HCT116 (cell line): ENCODE data around the gene NAALADL2. TPM values are rescaled to one million over a fixed set of nuclear protein-coding genes. Genes with fewer than 3 reads are reported as not detected.

Experiments used
- ATAC-seq: fragments of 200-7000 bp; cut with Tn5 transposase; 2 replicates; pipeline ENCODE4 v1.9.1; 2020; ENCODE audit warnings: mild to moderate bottlenecking, moderate library complexity
- BruUV-seq: library from RNA; stranded (reverse); fragments of 400-500 nt; replicated peaks from 2 replicates; lab custom pipeline; 2021; lab: Mats Ljungman, UMichigan
- CTCF ChIA-PET: fragments of 300-600 bp; sonication (Branson Sonifier 250); formaldehyde crosslinking; loops from one replicate; lab custom pipeline; 2021; ENCODE audit warnings: antibody characterized with exemption; lab: Charles Lee
- POLR2A ChIA-PET: fragments of 300-600, 350-600 bp; sonication (Branson Sonifier 250); formaldehyde crosslinking; loops from one replicate; lab custom pipeline; 2021; ENCODE audit warnings: antibody characterized with exemption; lab: Charles Lee
- RAD21 ChIA-PET, 2 experiments: fragments of 300-600 bp; sonication (Branson Sonifier 250); formaldehyde crosslinking; loops; one replicate each; lab custom pipeline; 2023; ENCODE audit warnings: low total read pairs in 2 of 2; ENCODE audit not compliant: uncharacterized antibody in 2 of 2, unreplicated experiment in 2 of 2, low non-redundant PET in 1 of 2; lab: Charles Lee
- DNase-seq: peaks from one replicate; pipeline ENCODE4 v3.0.0-alpha.2; 2010; ENCODE audit warnings: low read depth, low spot score
- H2AFZ ChIP-seq: fragments of 200-600 bp; shearing (Covaris generic), sonication (generic); 2 replicates; pipeline ENCODE4 v1.6.1; 2017; ENCODE audit warnings: low read depth, mixed run types, mixed read lengths, antibody characterized with exemption, low read length; ENCODE audit not compliant: poor library complexity, severe bottlenecking
- H3K27ac ChIP-seq: 2 replicates; pipeline ENCODE4 v1.5.1; 2012; ENCODE audit warnings: low read depth, low read length
- H3K27me3 ChIP-seq: fragments of 200-600 bp; sonication (generic); 2 replicates; pipeline ENCODE4 v1.6.1; 2016; ENCODE audit warnings: mixed run types, low read length, mixed read lengths; ENCODE audit not compliant: insufficient read depth
- H3K36me3 ChIP-seq, 2 experiments: fragments of 200-500 bp in 1 of 2; fragments of 200-600 bp in 1 of 2; sonication (Bioruptor generic) in 1 of 2; sonication (generic) in 1 of 2; 2 replicates each; pipeline versions ENCODE4 v1.5.1 to v1.6.1; 2014 to 2016; ENCODE audit warnings: low read length in 2 of 2, inconsistent platforms in 1 of 2, mixed read lengths in 1 of 2, mixed run types in 1 of 2; ENCODE audit not compliant: insufficient read depth in 2 of 2, control insufficient read depth in 1 of 2
- H3K4me1 ChIP-seq, 2 experiments: fragments of 200-600 bp in 1 of 2; sonication (generic) in 1 of 2; 2 replicates each; pipeline versions ENCODE4 v1.5.1 to v1.6.1; 2012 to 2017; ENCODE audit warnings: low read length in 2 of 2, inconsistent platforms in 1 of 2, mild to moderate bottlenecking in 1 of 2, mixed read lengths in 1 of 2, mixed run types in 1 of 2, moderate library complexity in 1 of 2; ENCODE audit not compliant: insufficient read depth in 2 of 2, control insufficient read depth in 1 of 2
- H3K4me2 ChIP-seq: fragments of 200-600 bp; sonication (generic); 2 replicates; pipeline ENCODE4 v1.6.1; 2017; ENCODE audit warnings: mixed run types, low read length, mixed read lengths
- H3K4me3 ChIP-seq, 2 experiments: fragments of 200-600 bp in 1 of 2; sonication (generic) in 1 of 2; replicated peaks in 1 of 2; 2 replicates each; pipeline ENCODE4 v1.5.1; 2011 to 2016; ENCODE audit warnings: low read length in 2 of 2, control low read depth in 1 of 2, low read depth in 1 of 2, mild to moderate bottlenecking in 1 of 2, mixed read lengths in 1 of 2, mixed run types in 1 of 2
- H3K79me2 ChIP-seq: fragments of 200-600 bp; sonication (generic); 2 replicates; pipeline ENCODE4 v1.6.1; 2017; ENCODE audit warnings: mild to moderate bottlenecking, mixed run types, low read length, moderate library complexity, mixed read lengths; ENCODE audit not compliant: insufficient read depth
- H3K9ac ChIP-seq: fragments of 200-600 bp; sonication (generic); 2 replicates; pipeline ENCODE4 v1.6.1; 2016; ENCODE audit warnings: low read length, mixed read lengths
- H3K9me2 ChIP-seq: fragments of 200-600 bp; sonication (generic), shearing (Covaris generic); 2 replicates; pipeline ENCODE4 v1.6.1; 2017; ENCODE audit warnings: mixed run types, mild to moderate bottlenecking, moderate library complexity; ENCODE audit not compliant: insufficient read depth
- H3K9me3 ChIP-seq, 2 experiments: fragments of 200-500 bp in 1 of 2; fragments of 200-600 bp in 1 of 2; sonication (Bioruptor generic) in 1 of 2; sonication (generic) in 1 of 2; 2 replicates each; pipeline ENCODE4 v1.6.1; 2014 to 2017; ENCODE audit warnings: low read length in 2 of 2, mixed read lengths in 2 of 2, inconsistent platforms in 1 of 2, low read depth in 1 of 2, mild to moderate bottlenecking in 1 of 2, mixed run types in 1 of 2, moderate library complexity in 1 of 2; ENCODE audit not compliant: control insufficient read depth in 1 of 2, insufficient read depth in 1 of 2
- H4K20me1 ChIP-seq: fragments of 200-600 bp; sonication (generic), shearing (Covaris generic); 2 replicates; pipeline ENCODE4 v1.6.1; 2017; ENCODE audit warnings: mixed run types, mild to moderate bottlenecking, moderate library complexity; ENCODE audit not compliant: insufficient read depth
- CBX3 ChIP-seq: IDR thresholded peaks from 2 replicates; pipeline ENCODE4 v1.6.1; 2012; ENCODE audit warnings: low read depth
- CEBPB ChIP-seq: IDR thresholded peaks from 2 replicates; pipeline ENCODE4 v1.6.1; 2012; ENCODE audit warnings: low read depth
- EGR1 ChIP-seq: IDR thresholded peaks from 2 replicates; pipeline ENCODE4 v1.6.1; 2012; ENCODE audit warnings: low read depth
- ELF1 ChIP-seq: IDR thresholded peaks from 2 replicates; pipeline ENCODE4 v1.6.1; 2012; ENCODE audit warnings: low read depth, borderline replicate concordance
- EZH2 ChIP-seq: fragments of 200-600 bp; sonication (generic); IDR thresholded peaks from 2 replicates; pipeline ENCODE4 v1.6.1; 2017; ENCODE audit warnings: antibody characterized with exemption, mixed run types
- EZH2phosphoT487 ChIP-seq: fragments of 200-600 bp; IDR thresholded peaks from 2 replicates; pipeline ENCODE4 v1.6.1; 2018; ENCODE audit warnings: antibody characterized with exemption, borderline replicate concordance
- FOSL1 ChIP-seq: IDR thresholded peaks from 2 replicates; pipeline ENCODE4 v1.6.1; 2012; ENCODE audit warnings: low read depth
- JUND ChIP-seq: IDR thresholded peaks from 2 replicates; pipeline ENCODE4 v1.6.1; 2012
- POLR2A ChIP-seq: IDR thresholded peaks from 2 replicates; pipeline ENCODE4 v1.7.0; 2011; ENCODE audit warnings: borderline replicate concordance; ENCODE audit not compliant: insufficient read depth, insufficient read length; ENCODE audit errors: extremely low read depth
- POLR2AphosphoS5 ChIP-seq: IDR thresholded peaks from 2 replicates; pipeline ENCODE4 v1.6.1; 2011; ENCODE audit warnings: mild to moderate bottlenecking, low read depth, low read length, moderate library complexity
- RAD21 ChIP-seq: IDR thresholded peaks from 2 replicates; pipeline ENCODE4 v1.6.1; 2012; ENCODE audit warnings: low read depth, mild to moderate bottlenecking
- SIN3A ChIP-seq: IDR thresholded peaks from 2 replicates; pipeline ENCODE4 v1.6.1; 2012; ENCODE audit warnings: low read depth
- SP1 ChIP-seq: IDR thresholded peaks from 2 replicates; pipeline ENCODE4 v1.6.1; 2012; ENCODE audit warnings: low read depth
- SRF ChIP-seq: IDR thresholded peaks from 2 replicates; pipeline ENCODE4 v1.6.1; 2012; ENCODE audit warnings: low read depth
- TCF7L2 ChIP-seq: IDR thresholded peaks from 2 replicates; pipeline ENCODE4 v1.7.0; 2011; ENCODE audit warnings: borderline replicate concordance, inconsistent platforms; ENCODE audit not compliant: insufficient read depth, insufficient read length; ENCODE audit errors: extremely low read depth
- YY1 ChIP-seq: IDR thresholded peaks from 2 replicates; pipeline ENCODE4 v1.6.1; 2011; ENCODE audit warnings: low read length, low read depth, moderate library complexity, mild to moderate bottlenecking; ENCODE audit not compliant: insufficient replicate concordance; ENCODE audit errors: extremely low read depth
- ZFX ChIP-seq: fragments of 450-650 bp; IDR thresholded peaks from 2 replicates; pipeline ENCODE4 v1.6.1; 2017
- intact Hi-C: fragments of 100-400 bp; cut with micrococcal nuclease; formaldehyde crosslinking; loops from 2 replicates; pipeline ENCODE4 v1.10.0; 2022
- total RNA-seq: library from RNA; stranded (reverse); gene quantifications from one replicate; pipeline ENCODE4 v1.2.1, GENCODE V29; 2021; ENCODE audit not compliant: unreplicated experiment
- TF ChIP-seq, protein P1 (sequence below): IDR thresholded peaks from 2 replicates; pipeline ENCODE4 v1.6.1; 2012; ENCODE audit warnings: low read depth
- TF ChIP-seq, protein P2 (sequence below), 3 experiments: fragments of 200-600 bp in 1 of 3; sonication (generic) in 1 of 3; IDR thresholded peaks in 2 of 3; conservative IDR thresholded peaks in 1 of 3; 2 replicates each; pipeline ENCODE4 v1.5.1; 2012 to 2017; ENCODE audit warnings: low read depth in 2 of 3, low read length in 2 of 3, antibody characterized with exemption in 1 of 3, borderline replicate concordance in 1 of 3, control low read depth in 1 of 3, mild to moderate bottlenecking in 1 of 3, mixed read lengths in 1 of 3, mixed run types in 1 of 3, moderate library complexity in 1 of 3; ENCODE audit not compliant: insufficient read depth in 1 of 3
- TF ChIP-seq, protein P3 (sequence below): IDR thresholded peaks from 2 replicates; pipeline ENCODE4 v1.6.1; 2011; ENCODE audit warnings: mild to moderate bottlenecking, low read length, moderate library complexity; ENCODE audit not compliant: insufficient replicate concordance; ENCODE audit errors: extremely low read depth

NAALADL2 gene
- total RNA-seq, 1 experiment from 2014 or later, result 2.9 TPM

DNA sequence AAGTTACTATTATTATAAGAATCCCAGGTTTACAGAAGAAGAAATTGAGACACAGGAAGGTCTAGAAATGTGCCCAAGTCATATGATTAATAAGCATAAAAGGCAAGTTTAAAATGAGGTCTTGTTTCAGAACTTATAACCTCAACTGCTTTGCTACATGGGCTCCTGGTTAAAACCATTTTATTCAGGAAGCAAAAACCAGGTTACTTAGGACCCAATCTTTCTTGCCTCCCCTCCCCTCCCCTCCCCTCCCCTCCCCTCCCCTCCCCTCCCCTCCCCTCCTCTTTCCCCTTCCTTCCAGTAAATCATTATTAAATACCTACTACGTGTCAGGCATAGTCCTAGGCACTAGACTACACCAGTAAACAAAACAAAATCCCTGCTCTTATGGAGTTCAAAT is 93.9 kb downstream of the NAALADL2 start:
- Histone ChIP-seq H3K9ac (no peak overlapping the region), H3K36me3 (no peaks in the 10 kb centered on the region), H3K27me3 (no peaks in the 10 kb centered on the region), H3K4me3 (no peak overlapping the region), H4K20me1 (no peaks in the 10 kb centered on the region), H3K4me2 (no peak overlapping the region), H3K4me1 (peaks cover 18 to 27% of the 10 kb centered on the region in 2 experiments), H3K79me2 (no peaks in the 10 kb centered on the region), H2AFZ (no peak overlapping the region), H3K9me2 (no peaks in the 10 kb centered on the region), H3K27ac (no peak overlapping the region), H3K9me3 (no peaks in the 10 kb centered on the region)
- ChIA-PET POLR2A (no interaction called here), RAD21 (no interaction called here), CTCF (no interaction called here)
- no TSS peak for BruUV-seq
- TF ChIP-seq EGR1 (no peak), ELF1 (no peak), ZFX (no peak), SRF (no peak), SIN3A (no peak), POLR2A (no peak), YY1 (no peak), CBX3 (no peak), RAD21 (no peak), JUND (no peak), EZH2phosphoT487 (no peak), POLR2AphosphoS5 (no peak), SP1 (no peak), FOSL1 (no peak), CEBPB (no peak), TCF7L2 (no peak), EZH2 (no peak)
- TF ChIP-seq, protein P1, sequence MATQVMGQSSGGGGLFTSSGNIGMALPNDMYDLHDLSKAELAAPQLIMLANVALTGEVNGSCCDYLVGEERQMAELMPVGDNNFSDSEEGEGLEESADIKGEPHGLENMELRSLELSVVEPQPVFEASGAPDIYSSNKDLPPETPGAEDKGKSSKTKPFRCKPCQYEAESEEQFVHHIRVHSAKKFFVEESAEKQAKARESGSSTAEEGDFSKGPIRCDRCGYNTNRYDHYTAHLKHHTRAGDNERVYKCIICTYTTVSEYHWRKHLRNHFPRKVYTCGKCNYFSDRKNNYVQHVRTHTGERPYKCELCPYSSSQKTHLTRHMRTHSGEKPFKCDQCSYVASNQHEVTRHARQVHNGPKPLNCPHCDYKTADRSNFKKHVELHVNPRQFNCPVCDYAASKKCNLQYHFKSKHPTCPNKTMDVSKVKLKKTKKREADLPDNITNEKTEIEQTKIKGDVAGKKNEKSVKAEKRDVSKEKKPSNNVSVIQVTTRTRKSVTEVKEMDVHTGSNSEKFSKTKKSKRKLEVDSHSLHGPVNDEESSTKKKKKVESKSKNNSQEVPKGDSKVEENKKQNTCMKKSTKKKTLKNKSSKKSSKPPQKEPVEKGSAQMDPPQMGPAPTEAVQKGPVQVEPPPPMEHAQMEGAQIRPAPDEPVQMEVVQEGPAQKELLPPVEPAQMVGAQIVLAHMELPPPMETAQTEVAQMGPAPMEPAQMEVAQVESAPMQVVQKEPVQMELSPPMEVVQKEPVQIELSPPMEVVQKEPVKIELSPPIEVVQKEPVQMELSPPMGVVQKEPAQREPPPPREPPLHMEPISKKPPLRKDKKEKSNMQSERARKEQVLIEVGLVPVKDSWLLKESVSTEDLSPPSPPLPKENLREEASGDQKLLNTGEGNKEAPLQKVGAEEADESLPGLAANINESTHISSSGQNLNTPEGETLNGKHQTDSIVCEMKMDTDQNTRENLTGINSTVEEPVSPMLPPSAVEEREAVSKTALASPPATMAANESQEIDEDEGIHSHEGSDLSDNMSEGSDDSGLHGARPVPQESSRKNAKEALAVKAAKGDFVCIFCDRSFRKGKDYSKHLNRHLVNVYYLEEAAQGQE, result no peak
- TF ChIP-seq, protein P2, sequence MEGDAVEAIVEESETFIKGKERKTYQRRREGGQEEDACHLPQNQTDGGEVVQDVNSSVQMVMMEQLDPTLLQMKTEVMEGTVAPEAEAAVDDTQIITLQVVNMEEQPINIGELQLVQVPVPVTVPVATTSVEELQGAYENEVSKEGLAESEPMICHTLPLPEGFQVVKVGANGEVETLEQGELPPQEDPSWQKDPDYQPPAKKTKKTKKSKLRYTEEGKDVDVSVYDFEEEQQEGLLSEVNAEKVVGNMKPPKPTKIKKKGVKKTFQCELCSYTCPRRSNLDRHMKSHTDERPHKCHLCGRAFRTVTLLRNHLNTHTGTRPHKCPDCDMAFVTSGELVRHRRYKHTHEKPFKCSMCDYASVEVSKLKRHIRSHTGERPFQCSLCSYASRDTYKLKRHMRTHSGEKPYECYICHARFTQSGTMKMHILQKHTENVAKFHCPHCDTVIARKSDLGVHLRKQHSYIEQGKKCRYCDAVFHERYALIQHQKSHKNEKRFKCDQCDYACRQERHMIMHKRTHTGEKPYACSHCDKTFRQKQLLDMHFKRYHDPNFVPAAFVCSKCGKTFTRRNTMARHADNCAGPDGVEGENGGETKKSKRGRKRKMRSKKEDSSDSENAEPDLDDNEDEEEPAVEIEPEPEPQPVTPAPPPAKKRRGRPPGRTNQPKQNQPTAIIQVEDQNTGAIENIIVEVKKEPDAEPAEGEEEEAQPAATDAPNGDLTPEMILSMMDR (IDR thresholded peaks at IDR 0.05 in 2 of 3, conservative IDR thresholded peaks at IDR 0.05 in 1 of 3; ENCODE audit: borderline replicate concordance in 1 of 3, insufficient read depth in 1 of 3, low read depth in 2 of 3, low read length in 2 of 3), result no peak
- TF ChIP-seq, protein P3, sequence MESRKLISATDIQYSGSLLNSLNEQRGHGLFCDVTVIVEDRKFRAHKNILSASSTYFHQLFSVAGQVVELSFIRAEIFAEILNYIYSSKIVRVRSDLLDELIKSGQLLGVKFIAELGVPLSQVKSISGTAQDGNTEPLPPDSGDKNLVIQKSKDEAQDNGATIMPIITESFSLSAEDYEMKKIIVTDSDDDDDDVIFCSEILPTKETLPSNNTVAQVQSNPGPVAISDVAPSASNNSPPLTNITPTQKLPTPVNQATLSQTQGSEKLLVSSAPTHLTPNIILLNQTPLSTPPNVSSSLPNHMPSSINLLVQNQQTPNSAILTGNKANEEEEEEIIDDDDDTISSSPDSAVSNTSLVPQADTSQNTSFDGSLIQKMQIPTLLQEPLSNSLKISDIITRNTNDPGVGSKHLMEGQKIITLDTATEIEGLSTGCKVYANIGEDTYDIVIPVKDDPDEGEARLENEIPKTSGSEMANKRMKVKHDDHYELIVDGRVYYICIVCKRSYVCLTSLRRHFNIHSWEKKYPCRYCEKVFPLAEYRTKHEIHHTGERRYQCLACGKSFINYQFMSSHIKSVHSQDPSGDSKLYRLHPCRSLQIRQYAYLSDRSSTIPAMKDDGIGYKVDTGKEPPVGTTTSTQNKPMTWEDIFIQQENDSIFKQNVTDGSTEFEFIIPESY, result no peak
- DNase-seq (no peak), ATAC-seq (no peak)
- intact Hi-C loops, result no loop called here
